ENCODE results near the gene ZNF593.

GRCh38 chr1:26124418-26125331, 45.0 kb upstream of the ZNF593 start:
- TF ChIP-seq ZNF318 (CRISPR knock-in tag; IDR thresholded peaks at IDR 0.05), result no peak
- no peak for TF ChIP-seq CTCF (CRISPR knock-in tag; IDR thresholded peaks at IDR 0.05)
- no peak for TF ChIP-seq RAD21 (CRISPR knock-in tag; IDR thresholded peaks at IDR 0.05)
- TF ChIP-seq ZBTB1 (CRISPR knock-in tag; IDR thresholded peaks at IDR 0.05; ENCODE audit: borderline replicate concordance), result no peak
- no peak for TF ChIP-seq KAT2B (IDR thresholded peaks at IDR 0.05; ENCODE audit: borderline replicate concordance, low read depth, low read length)
- TF ChIP-seq ATF7-NPFF (CRISPR knock-in tag; IDR thresholded peaks at IDR 0.05; ENCODE audit: low read depth), result no peak
- TF ChIP-seq ZNF557 (CRISPR knock-in tag; IDR thresholded peaks at IDR 0.05), result no peak
- TF ChIP-seq RFX5 (IDR thresholded peaks at IDR 0.05; ENCODE audit: low read depth, low read length), result no peak
